ENCODE measurements around the gene EHMT1. TPM values are rescaled to one million over a fixed set of nuclear protein-coding genes. Genes with fewer than 3 reads are reported as not detected.

Gene EHMT1
- total RNA-seq, 1 donor from 2014 or later = 45.3 TPM

DNA sequence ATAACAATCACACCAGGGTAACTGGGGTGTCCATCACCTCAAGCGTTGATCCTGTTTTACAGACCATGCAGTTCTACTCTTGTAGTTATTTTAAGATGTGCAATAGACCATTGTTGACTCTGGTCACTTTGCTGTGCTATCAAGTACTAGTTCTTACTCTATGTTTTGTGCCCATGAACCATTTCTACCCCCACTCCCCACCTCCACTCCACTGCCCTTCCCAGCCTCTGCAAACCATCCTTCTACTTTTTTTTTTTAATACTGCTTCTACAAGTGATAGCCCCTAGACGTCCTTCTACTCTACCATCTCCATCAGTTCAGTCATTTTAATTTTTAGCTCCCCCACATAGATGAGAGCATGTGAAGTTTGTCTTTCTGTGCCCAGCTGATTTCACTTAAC lies 38.8 kb downstream of the EHMT1 start:
- no peak for FAIRE-seq
- DNase-seq (ENCODE audit: low read depth) = no peak
- TF ChIP-seq, protein P1, sequence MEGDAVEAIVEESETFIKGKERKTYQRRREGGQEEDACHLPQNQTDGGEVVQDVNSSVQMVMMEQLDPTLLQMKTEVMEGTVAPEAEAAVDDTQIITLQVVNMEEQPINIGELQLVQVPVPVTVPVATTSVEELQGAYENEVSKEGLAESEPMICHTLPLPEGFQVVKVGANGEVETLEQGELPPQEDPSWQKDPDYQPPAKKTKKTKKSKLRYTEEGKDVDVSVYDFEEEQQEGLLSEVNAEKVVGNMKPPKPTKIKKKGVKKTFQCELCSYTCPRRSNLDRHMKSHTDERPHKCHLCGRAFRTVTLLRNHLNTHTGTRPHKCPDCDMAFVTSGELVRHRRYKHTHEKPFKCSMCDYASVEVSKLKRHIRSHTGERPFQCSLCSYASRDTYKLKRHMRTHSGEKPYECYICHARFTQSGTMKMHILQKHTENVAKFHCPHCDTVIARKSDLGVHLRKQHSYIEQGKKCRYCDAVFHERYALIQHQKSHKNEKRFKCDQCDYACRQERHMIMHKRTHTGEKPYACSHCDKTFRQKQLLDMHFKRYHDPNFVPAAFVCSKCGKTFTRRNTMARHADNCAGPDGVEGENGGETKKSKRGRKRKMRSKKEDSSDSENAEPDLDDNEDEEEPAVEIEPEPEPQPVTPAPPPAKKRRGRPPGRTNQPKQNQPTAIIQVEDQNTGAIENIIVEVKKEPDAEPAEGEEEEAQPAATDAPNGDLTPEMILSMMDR (IDR thresholded peaks at IDR 0.05; ENCODE audit: insufficient read depth, low read length, severe bottlenecking) = no peak
- H3K27me3 ChIP-seq (ENCODE audit: control insufficient read depth, insufficient read depth, low read length) = no peaks in the 10 kb centered on the region
- peaks cover 3% of the 10 kb centered on the region for H3K36me3 ChIP-seq (ENCODE audit: control insufficient read depth, insufficient read depth, low read length)
- no peak overlapping the region for H3K4me3 ChIP-seq (ENCODE audit: low read depth, low read length)

DNA sequence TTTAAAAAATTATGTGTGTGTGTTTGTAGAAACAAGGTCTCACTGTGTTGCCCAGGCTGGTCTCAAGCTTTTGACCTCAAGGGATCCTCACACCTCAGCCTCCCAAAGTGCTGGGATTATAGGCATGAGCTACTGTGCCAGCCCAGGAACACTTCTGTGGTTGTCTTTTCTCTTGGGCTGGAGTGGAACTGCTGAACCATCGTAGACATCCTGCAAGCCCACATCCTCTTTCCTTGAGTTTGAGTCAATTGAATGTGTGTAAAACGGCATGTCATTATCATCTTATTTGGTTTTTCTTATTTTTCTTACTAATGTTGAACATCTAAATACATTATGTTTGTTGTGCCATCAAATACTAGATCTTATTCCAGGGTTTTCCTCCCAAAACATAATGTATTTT lies 40.0 kb downstream of the EHMT1 start:
- Histone ChIP-seq H3K36me3 (ENCODE audit: control insufficient read depth, insufficient read depth, low read length) (no peaks in the 10 kb centered on the region), H3K4me3 (ENCODE audit: low read depth, low read length) (no peak overlapping the region), H3K27me3 (ENCODE audit: control insufficient read depth, insufficient read depth, low read length) (no peaks in the 10 kb centered on the region)
- TF ChIP-seq, protein P1 (IDR thresholded peaks at IDR 0.05; ENCODE audit: insufficient read depth, low read length, severe bottlenecking) = no peak
- no peak for FAIRE-seq
- no peak for DNase-seq (ENCODE audit: low read depth)

DNA sequence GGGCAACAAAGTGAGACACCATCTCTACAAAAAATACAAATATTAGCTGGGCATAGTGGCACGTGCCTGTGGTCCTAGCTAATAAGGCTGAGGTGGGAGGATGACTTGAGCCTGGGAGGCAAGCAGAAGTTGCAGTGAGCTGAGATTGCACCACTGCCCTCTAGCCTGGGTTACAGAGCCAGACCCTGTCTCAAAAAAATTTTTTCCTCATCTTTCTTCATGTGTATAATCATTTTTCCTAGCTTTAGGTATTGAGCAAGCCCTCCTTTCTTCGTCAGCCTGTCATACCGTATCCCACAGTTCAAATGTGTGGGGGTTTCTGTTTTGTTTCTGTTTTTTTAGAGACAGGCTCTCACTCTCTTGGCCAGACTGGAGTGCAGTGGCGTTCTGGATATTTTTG lies 41.3 kb downstream of the EHMT1 start:
- Histone ChIP-seq H3K27me3 (ENCODE audit: control insufficient read depth, insufficient read depth, low read length) (no peaks in the 10 kb centered on the region), H3K4me3 (ENCODE audit: low read depth, low read length) (no peak overlapping the region), H3K36me3 (ENCODE audit: control insufficient read depth, insufficient read depth, low read length) (no peaks in the 10 kb centered on the region)
- FAIRE-seq (no peak), DNase-seq (ENCODE audit: low read depth) (no peak)
- TF ChIP-seq, protein P1 (IDR thresholded peaks at IDR 0.05; ENCODE audit: insufficient read depth, low read length, severe bottlenecking) = no peak

DNA sequence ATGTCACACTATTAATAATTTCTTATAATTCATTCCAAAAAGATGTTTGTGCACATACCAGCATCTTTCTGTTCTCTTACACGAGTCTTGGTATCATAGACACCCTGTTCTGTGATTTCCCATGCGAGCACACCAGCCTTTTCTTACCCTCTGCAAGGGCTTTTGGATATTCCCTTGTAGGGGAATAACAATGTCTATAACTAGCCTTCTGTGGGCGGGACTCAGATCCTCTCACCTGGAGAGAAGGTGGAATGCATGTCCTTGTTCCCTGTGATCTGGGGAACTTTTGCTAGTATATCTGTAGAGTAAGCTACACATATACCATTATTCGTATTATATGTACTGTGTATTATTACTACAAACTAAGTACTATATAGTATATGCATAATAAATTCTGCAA lies 44.8 kb downstream of the EHMT1 start:
- H3K4me3 ChIP-seq (ENCODE audit: low read depth, low read length) = no peak overlapping the region
- no peaks in the 10 kb centered on the region for H3K27me3 ChIP-seq (ENCODE audit: control insufficient read depth, insufficient read depth, low read length)
- no peaks in the 10 kb centered on the region for H3K36me3 ChIP-seq (ENCODE audit: control insufficient read depth, insufficient read depth, low read length)
- DNase-seq (ENCODE audit: low read depth) (no peak), FAIRE-seq (no peak)
- TF ChIP-seq, protein P1 (IDR thresholded peaks at IDR 0.05; ENCODE audit: insufficient read depth, low read length, severe bottlenecking) = no peak

DNA sequence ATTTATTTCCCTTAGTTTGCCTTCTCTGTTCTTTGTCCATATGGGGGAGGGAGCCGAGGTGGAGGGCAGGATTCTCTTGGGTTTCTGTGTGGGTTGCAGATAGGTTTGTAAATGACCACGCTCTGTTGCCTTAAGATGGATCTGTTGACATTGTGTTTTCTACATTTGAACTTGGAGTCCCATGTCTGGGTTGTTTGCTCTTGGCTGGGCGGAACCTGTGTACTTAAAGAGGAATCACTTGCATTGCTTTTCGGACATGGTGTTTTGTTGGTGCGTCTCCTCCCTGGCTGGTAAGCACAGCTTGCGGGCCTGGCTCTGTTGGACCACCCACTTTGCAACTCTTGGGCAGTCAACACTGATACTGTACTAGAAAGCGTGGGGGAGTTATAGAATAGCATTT lies 45.9 kb downstream of the EHMT1 start:
- Histone ChIP-seq H3K27me3 (ENCODE audit: control insufficient read depth, insufficient read depth, low read length) (no peaks in the 10 kb centered on the region), H3K4me3 (ENCODE audit: low read depth, low read length) (no peak overlapping the region), H3K36me3 (ENCODE audit: control insufficient read depth, insufficient read depth, low read length) (peaks cover 2% of the 10 kb centered on the region)
- FAIRE-seq = no peak
- TF ChIP-seq, protein P1 (IDR thresholded peaks at IDR 0.05; ENCODE audit: insufficient read depth, low read length, severe bottlenecking) = no peak
- DNase-seq (ENCODE audit: low read depth) = no peak

DNA sequence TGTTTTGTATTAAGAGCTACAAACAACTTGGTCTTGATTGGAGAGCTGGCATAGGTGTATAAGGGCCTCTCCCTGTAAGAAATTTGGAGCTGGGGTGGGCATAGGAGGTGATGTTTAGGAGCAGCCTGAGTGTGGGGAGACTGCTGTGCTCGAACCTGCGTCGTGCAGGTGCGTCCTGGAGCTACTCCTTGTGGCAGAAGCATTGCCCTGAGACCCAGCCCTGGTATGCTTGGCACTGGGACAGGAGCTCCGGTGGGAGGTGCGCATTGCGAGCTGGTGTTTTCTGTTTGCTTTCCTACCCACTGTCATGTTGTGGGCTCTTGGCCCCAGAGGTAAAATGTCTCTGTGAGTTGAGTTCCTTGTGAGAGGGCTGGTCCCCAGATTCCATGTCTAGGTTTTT lies 46.4 kb downstream of the EHMT1 start:
- DNase-seq (ENCODE audit: low read depth) = no peak
- Histone ChIP-seq H3K36me3 (ENCODE audit: control insufficient read depth, insufficient read depth, low read length) (peaks cover 2% of the 10 kb centered on the region), H3K27me3 (ENCODE audit: control insufficient read depth, insufficient read depth, low read length) (no peaks in the 10 kb centered on the region), H3K4me3 (ENCODE audit: low read depth, low read length) (no peak overlapping the region)
- no peak for FAIRE-seq
- TF ChIP-seq, protein P1 (IDR thresholded peaks at IDR 0.05; ENCODE audit: insufficient read depth, low read length, severe bottlenecking) = no peak

Measured in bronchial epithelial cell (primary cell).